Skeletal muscle cell (primary cell): ENCODE results near the gene ZDHHC19.

Source experiments
- DNase-seq: peaks from one replicate; pipeline ENCODE4 v3.0.0-alpha.2; 2010; ENCODE audit warnings: low read depth
- H3K4me3 ChIP-seq: 2 replicates; pipeline ENCODE4 v1.5.1; 2011; ENCODE audit warnings: low read depth, mild to moderate bottlenecking, control low read depth, low read length, moderate library complexity

Gene ZDHHC19

DNA sequence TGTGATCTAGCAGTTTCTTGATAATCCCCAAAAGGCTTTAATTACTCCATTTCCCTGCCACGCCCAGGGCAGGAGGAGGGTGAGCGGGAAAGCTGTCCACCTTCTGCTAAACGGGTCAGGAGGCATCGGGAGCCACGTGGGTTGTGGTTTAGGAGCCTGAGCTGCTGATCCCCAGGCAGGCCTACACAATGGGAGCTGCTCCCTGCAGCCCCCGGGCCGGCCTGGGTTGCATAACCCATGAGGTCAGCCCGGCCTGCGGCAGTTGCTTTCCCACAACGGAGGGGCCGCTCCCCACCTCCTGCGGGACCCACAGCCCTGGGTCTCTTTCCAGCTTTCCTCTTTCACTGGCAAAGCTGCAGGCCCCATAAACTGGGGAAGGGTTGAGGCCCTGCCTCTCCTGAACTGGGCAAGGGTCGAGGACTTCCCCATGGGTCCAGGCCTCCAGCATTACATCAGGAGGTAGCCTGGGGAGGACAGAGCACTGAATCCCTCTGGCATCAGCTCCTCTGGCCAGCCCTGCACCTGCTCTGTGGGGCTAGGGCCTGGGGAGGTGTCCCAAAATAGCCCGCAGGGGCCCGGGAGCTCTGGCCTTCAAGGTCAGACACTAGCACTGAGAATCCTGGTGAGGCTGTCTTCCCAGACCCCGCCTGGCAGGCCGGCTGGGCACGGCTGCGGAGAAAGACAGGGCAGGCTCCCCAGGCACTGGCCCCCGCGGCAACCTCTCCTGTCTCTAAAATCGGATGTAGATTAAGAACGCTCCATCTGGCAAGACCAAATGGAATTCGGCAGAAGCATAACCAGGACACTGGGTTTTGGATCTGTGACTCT is 47.3 kb downstream of the ZDHHC19 start:
- H3K4me3 ChIP-seq: no peak overlapping the region
- DNase-seq: no peak

- DNase-seq: no peak
- no peak overlapping the region for H3K4me3 ChIP-seq
These were observed 48.0 kb downstream of the ZDHHC19 start for GRCh38 chr3:196163212-196163611.

DNA sequence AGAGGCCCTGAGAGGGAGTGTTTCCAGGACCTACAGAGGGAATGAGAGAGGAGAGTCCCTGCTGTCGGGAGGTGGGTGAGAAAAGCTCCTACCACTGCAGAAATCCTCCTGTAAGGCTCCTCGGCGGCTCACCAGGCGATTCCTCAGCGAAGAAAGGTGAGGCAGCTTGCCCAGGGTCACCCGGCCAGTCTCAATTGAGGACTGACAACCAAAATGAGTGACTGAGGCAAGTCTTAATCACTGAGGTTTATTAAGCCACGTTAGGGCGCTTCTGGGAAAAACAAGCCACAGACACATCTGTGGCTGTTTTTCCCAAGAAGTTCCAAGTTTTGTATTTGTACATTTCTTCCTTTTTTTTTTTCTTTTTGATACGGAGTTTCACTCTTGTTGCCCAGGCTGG is 48.5 kb downstream of the ZDHHC19 start:
- DNase-seq: no peak
- H3K4me3 ChIP-seq: no peak overlapping the region

GRCh38 chr3:196159952-196160804 is 51.0 kb downstream of the ZDHHC19 start:
- DNase-seq: peak; percentile 23
- no peak overlapping the region for H3K4me3 ChIP-seq

- H3K4me3 ChIP-seq: no peak overlapping the region
- DNase-seq: no peak
These were observed 51.7 kb downstream of the ZDHHC19 start for GRCh38 chr3:196159526-196159925.

DNA sequence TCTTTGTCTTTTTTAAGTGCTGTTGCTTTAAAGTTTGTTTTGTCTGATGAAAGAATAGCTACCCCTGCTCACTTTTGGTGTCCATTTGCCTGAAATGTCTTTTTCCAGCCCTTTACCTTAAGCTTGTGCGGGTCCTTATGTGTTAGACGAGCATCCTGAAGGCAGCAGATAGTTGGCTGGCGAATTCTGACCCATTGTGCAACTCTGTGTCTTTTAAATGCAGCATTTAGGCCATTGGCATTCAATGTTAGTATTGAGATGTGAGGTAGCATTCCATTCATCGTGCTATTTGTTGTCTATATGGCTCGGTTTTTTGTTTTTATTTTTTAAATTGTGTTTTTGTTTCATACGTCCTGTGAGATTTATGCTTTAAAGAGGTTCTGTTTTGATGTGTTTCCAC is 55.0 kb downstream of the ZDHHC19 start:
- DNase-seq: no peak
- H3K4me3 ChIP-seq: no peak overlapping the region

- no peak overlapping the region for H3K4me3 ChIP-seq
- no peak for DNase-seq
These were observed 60.7 kb downstream of the ZDHHC19 start for GRCh38 chr3:196150481-196150880.

DNA sequence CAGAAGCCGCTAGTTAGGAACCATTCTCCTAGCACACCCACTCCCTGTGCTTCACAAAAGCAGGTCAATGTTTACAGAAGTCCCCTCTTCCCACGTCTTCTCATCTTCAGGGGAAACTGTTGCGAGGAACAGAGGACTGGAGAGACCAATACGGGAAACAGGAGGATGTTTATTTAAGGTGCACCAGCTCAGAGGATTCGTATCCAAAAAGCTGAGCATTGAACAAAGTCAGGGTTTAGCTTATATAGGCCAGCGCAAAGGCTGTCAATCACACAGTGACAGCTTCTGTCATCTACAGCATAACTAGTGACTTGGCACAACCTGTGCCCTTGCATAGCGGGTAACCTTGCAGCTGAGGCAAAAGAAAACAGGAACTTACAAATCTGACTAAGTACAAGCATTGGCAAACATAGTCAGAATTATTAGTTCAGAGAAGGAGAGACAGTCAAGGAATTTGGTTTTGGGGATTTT is 61.3 kb downstream of the ZDHHC19 start:
- no peak for DNase-seq
- no peak overlapping the region for H3K4me3 ChIP-seq

DNA sequence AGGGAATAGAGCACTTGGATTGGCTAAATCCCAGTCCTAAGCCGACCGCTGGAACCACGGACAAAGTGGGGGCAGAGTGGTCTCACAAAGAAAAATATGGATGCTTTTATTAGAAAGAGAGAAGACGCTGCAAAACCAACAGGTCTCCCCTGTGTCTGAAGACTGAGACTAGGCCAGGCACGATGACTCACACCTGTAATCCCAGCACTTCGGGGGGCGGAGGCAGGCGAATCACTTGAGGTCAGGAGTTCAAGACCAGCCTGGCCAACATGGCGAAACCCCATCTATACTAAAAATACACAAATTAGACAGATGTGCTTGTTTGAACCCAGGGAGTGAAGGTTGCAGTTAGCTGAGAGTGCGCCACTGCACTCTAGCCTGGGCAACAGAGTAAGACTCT is 61.8 kb downstream of the ZDHHC19 start:
- DNase-seq: no peak
- H3K4me3 ChIP-seq: no peak overlapping the region
